Esophagus squamous epithelium (tissue), 4 donors: ENCODE measurements around the gene TBK1.

ENCODE experiments used
- CTCF ChIP-seq, 6 experiments: fragments of 450-650 bp in 4 of 6; fragments of 200-600 bp in 2 of 6; sonication (generic) in 2 of 6; IDR thresholded peaks; one replicate each; pipeline ENCODE4 v1.5.1; 2016 to 2019; ENCODE audit warnings: antibody characterized with exemption in 6 of 6, mild to moderate bottlenecking in 4 of 6, moderate library complexity in 4 of 6
- POLR2A ChIP-seq, 4 donors: fragments of 450-650 bp; IDR thresholded peaks; one replicate each; pipeline ENCODE4 v1.6.1; 2017; ENCODE audit warnings: antibody characterized with exemption in 4 of 4, mild to moderate bottlenecking in 4 of 4, moderate library complexity in 3 of 4

DNA sequence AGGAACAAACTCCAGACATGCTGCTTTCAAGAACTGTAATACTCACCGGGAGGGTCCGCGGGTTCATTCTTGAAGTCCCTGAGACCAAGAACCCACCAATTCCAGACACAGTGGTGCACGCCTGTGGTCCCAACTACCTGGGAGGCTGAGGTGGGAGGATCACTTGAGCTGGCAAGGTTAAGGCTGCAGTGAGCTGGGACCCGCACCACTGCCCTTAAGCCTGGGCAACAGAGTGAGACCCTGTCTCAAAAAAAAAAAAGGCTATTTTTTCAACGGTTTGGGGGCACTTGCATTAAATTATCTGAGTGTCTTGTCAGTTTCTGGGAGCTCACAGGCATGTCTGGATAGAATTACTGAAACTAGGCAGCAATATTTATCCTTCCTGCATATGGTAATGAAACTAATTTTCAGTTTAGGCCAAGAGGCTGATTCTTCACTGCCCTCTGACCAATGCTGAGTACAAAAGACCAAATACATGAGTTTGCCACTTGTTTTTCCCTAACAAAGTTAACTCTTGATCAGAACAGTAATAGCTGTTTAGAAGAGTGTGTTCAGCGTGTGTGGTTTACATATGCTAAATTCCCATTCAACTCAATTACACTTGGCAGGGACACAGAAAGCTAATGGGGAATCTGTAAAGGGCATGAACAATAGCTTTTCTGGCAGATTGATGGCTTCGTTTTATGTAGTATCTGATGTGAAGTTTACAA is 92.6 kb downstream of the TBK1 start:
- no peak for TF ChIP-seq CTCF (IDR thresholded peaks at IDR 0.05)
- TF ChIP-seq POLR2A (IDR thresholded peaks at IDR 0.05), result no peak
